Measurements from ENCODE around the gene RALGPS2. TPM values are rescaled to one million over a fixed set of nuclear protein-coding genes. Genes with fewer than 3 reads are reported as not detected.

Gene RALGPS2
- total RNA-seq, 1 donor from 2014 or later, result 33.9 TPM

GRCh38 chr1:178692564-178693327, 32.3 kb upstream of the RALGPS2 start:
- H3K4me3 Mint-ChIP-seq, result no peak overlapping the region
- no peaks in the 10 kb centered on the region for H3K9me3 Mint-ChIP-seq
- no peaks in the 10 kb centered on the region for H3K36me3 Mint-ChIP-seq (ENCODE audit: low read depth)
- H3K27ac Mint-ChIP-seq (ENCODE audit: unreplicated experiment), result no peak overlapping the region
- H3K4me1 Mint-ChIP-seq, result no peaks in the 10 kb centered on the region
- DNase-seq (ENCODE audit: low read depth, low spot score), result no peak
- H3K27me3 Mint-ChIP-seq (ENCODE audit: low read depth), result no peaks in the 10 kb centered on the region
- TF ChIP-seq CTCF (conservative IDR thresholded peaks at IDR 0.05), result no peak

- Mint-ChIP-seq H3K4me1 (no peaks in the 10 kb centered on the region), H3K27ac (ENCODE audit: unreplicated experiment) (no peak overlapping the region), H3K36me3 (ENCODE audit: low read depth) (no peaks in the 10 kb centered on the region), H3K27me3 (ENCODE audit: low read depth) (no peaks in the 10 kb centered on the region), H3K4me3 (no peak overlapping the region), H3K9me3 (no peaks in the 10 kb centered on the region)
- no peak for DNase-seq (ENCODE audit: low read depth, low spot score)
- no peak for TF ChIP-seq CTCF (conservative IDR thresholded peaks at IDR 0.05)
Measured at GRCh38 chr1:178693366-178693765, 31.7 kb upstream of the RALGPS2 start.

GRCh38 chr1:178694923-178695525, 30.0 kb upstream of the RALGPS2 start:
- Mint-ChIP-seq H3K27me3 (ENCODE audit: low read depth) (no peaks in the 10 kb centered on the region), H3K4me1 (no peaks in the 10 kb centered on the region), H3K36me3 (ENCODE audit: low read depth) (no peaks in the 10 kb centered on the region), H3K4me3 (no peak overlapping the region), H3K27ac (ENCODE audit: unreplicated experiment) (no peak overlapping the region), H3K9me3 (no peaks in the 10 kb centered on the region)
- no peak for TF ChIP-seq CTCF (conservative IDR thresholded peaks at IDR 0.05)
- DNase-seq (ENCODE audit: low read depth, low spot score), result no peak

- H3K4me1 Mint-ChIP-seq, result no peaks in the 10 kb centered on the region
- H3K9me3 Mint-ChIP-seq, result no peaks in the 10 kb centered on the region
- H3K27me3 Mint-ChIP-seq (ENCODE audit: low read depth), result peaks cover 3% of the 10 kb centered on the region
- no peak for DNase-seq (ENCODE audit: low read depth, low spot score)
- TF ChIP-seq CTCF (conservative IDR thresholded peaks at IDR 0.05), result no peak
- no peak overlapping the region for H3K27ac Mint-ChIP-seq (ENCODE audit: unreplicated experiment)
- no peaks in the 10 kb centered on the region for H3K36me3 Mint-ChIP-seq (ENCODE audit: low read depth)
- no peak overlapping the region for H3K4me3 Mint-ChIP-seq
Measured at GRCh38 chr1:178702146-178702545, 22.9 kb upstream of the RALGPS2 start.

DNA sequence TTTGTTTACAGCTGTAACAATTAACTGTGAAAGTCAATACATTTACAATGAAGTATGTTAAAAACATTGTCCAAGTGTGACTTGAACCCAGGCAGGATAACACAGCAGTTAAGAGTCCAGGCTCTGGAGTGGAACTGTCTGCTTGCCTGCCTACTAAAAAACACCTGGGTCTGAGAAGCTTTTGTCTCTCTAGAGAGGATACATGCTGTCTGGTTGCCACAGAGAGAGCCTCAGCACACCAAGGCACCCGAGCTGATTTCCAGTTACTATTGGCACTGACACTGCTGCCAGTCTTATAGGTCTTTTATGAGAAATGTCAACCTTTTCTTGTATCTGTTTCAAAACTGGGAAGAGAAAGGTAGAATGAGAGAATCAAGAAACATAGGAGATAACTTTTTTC, 20.2 kb upstream of the RALGPS2 start:
- H3K9me3 Mint-ChIP-seq, result no peaks in the 10 kb centered on the region
- no peaks in the 10 kb centered on the region for H3K36me3 Mint-ChIP-seq (ENCODE audit: low read depth)
- peaks cover 3% of the 10 kb centered on the region for H3K4me1 Mint-ChIP-seq
- H3K27me3 Mint-ChIP-seq (ENCODE audit: low read depth), result peaks cover 5% of the 10 kb centered on the region
- DNase-seq (ENCODE audit: low read depth, low spot score), result no peak
- no peak for TF ChIP-seq CTCF (conservative IDR thresholded peaks at IDR 0.05)
- H3K27ac Mint-ChIP-seq (ENCODE audit: unreplicated experiment), result no peak overlapping the region
- H3K4me3 Mint-ChIP-seq, result no peak overlapping the region

Data from neural crest cell (in vitro differentiated cells).